A549 (cell line): ENCODE results near the gene FOXP1. TPM values are rescaled to one million over a fixed set of nuclear protein-coding genes. Genes with fewer than 3 reads are reported as not detected.

Experiments
- ATAC-seq, 2 experiments: fragments of 200-7000 bp in 1 of 2; fragments of >200 bp in 1 of 2; cut with Nextera tagmentation in 1 of 2; cut with Tn5 transposase in 1 of 2; 3 replicates each; pipeline versions ENCODE4 v1.8.0 to v1.9.1; 2018 to 2020; ENCODE audit warnings: mild to moderate bottlenecking in 1 of 2, moderate library complexity in 1 of 2
- CTCF ChIA-PET: fragments of 300-600 bp; sonication (Branson Sonifier 250); formaldehyde crosslinking; extraction: SDS; loops from one replicate; lab custom pipeline; 2021; ENCODE audit warnings: antibody characterized with exemption, inconsistent platforms; lab: Yijun Ruan, JAX
- POLR2A ChIA-PET: fragments of 350-600 bp; formaldehyde crosslinking; extraction: SDS; loops from one replicate; lab custom pipeline; 2021; ENCODE audit warnings: antibody characterized with exemption, inconsistent platforms; lab: Yijun Ruan, JAX
- DNase-seq, 2 experiments: peaks; one replicate each; pipeline versions ENCODE4 v3.0.0 to v3.0.0-alpha.2; 2011 to 2016; ENCODE audit warnings: low read depth in 1 of 2, low spot score in 1 of 2
- FAIRE-seq: peaks from 2 replicates; lab custom pipeline; 2011; peaks lifted over from hg19 to GRCh38; lab: Jason Lieb, UNC
- H3K27ac ChIP-seq, 2 experiments: fragments of >200 bp; sonication (Bioruptor Twin); formaldehyde crosslinking; 3 replicates each; pipeline ENCODE4 v1.5.1; 2016 to 2017
- H3K4me1 ChIP-seq: fragments of >200 bp; sonication (Bioruptor Twin); formaldehyde crosslinking; 3 replicates; pipeline ENCODE4 v1.6.1; 2016
- H3K4me2 ChIP-seq: fragments of >200 bp; sonication (Bioruptor Twin); formaldehyde crosslinking; 3 replicates; pipeline ENCODE4 v1.6.1; 2016
- H3K4me3 ChIP-seq: fragments of >200 bp; sonication (Bioruptor Twin); formaldehyde crosslinking; 3 replicates; pipeline ENCODE4 v1.5.1; 2016
- H3K9me3 ChIP-seq: fragments of >200 bp; sonication (Bioruptor Twin); formaldehyde crosslinking; 3 replicates; pipeline ENCODE4 v1.6.1; 2016
- CBX2 ChIP-seq: fragments of 200-600 bp; sonication (generic); IDR thresholded peaks from 2 replicates; pipeline ENCODE4 v1.6.1; 2016; ENCODE audit warnings: low read depth, mild to moderate bottlenecking, borderline replicate concordance
- CBX8 ChIP-seq: fragments of 200-600 bp; sonication (generic); IDR thresholded peaks from 2 replicates; pipeline ENCODE4 v1.6.1; 2016
- CHD2 ChIP-seq: fragments of 150-350 bp; IDR thresholded peaks from 2 replicates; pipeline ENCODE4 v1.6.1; 2014; ENCODE audit warnings: low read length; ENCODE audit not compliant: partially characterized antibody
- EHMT2 ChIP-seq: fragments of 200-600 bp; sonication (generic); IDR thresholded peaks from 2 replicates; pipeline ENCODE4 v1.6.1; 2016; ENCODE audit warnings: antibody characterized with exemption, low read depth, mild to moderate bottlenecking, moderate library complexity
- FOSL2 ChIP-seq, 2 experiments: fragments of 450-650 bp in 1 of 2; fragments of >200 bp in 1 of 2; sonication (Bioruptor Twin) in 1 of 2; formaldehyde crosslinking; IDR thresholded peaks; 2 replicates each; pipeline versions ENCODE4 v1.5.0 to v1.6.1; 2016 to 2020; ENCODE audit warnings: mild to moderate bottlenecking in 1 of 2, moderate library complexity in 1 of 2
- FOXS1 ChIP-seq: fragments of 250-450 bp; sonication (Bioruptor Pico); IDR thresholded peaks from 2 replicates; pipeline ENCODE4 v1.5.0; 2020; ENCODE audit warnings: mild to moderate bottlenecking, moderate library complexity
- HOXB13 ChIP-seq: fragments of 250-450 bp; sonication (Bioruptor Pico); IDR thresholded peaks from 2 replicates; pipeline ENCODE4 v1.5.0; 2020; ENCODE audit warnings: low read depth, mild to moderate bottlenecking, moderate library complexity
- HOXB5 ChIP-seq: fragments of 250-450 bp; sonication (Bioruptor Pico); IDR thresholded peaks from 2 replicates; pipeline ENCODE4 v1.5.0; 2020; ENCODE audit warnings: mild to moderate bottlenecking, moderate library complexity
- JUNB ChIP-seq: fragments of >200 bp; sonication (Bioruptor Twin); formaldehyde crosslinking; IDR thresholded peaks from 2 replicates; pipeline ENCODE4 v1.6.1; 2016
- MAZ ChIP-seq: fragments of 150-350 bp; IDR thresholded peaks from 2 replicates; pipeline ENCODE4 v1.6.1; 2014; ENCODE audit warnings: antibody characterized with exemption, low read depth, low read length, borderline replicate concordance
- MYC ChIP-seq: IDR thresholded peaks from 2 replicates; pipeline ENCODE4 v1.6.1; 2012; ENCODE audit warnings: mild to moderate bottlenecking, inconsistent platforms, low read length, improper control_type of control experiment, borderline replicate concordance
- NR3C1 ChIP-seq: fragments of >200 bp; sonication (Bioruptor Twin); formaldehyde crosslinking; IDR thresholded peaks from 3 replicates; pipeline ENCODE4 v1.6.1; 2017
- RAD21 ChIP-seq, 2 experiments: fragments of >200 bp in 1 of 2; sonication (Bioruptor Twin) in 1 of 2; formaldehyde crosslinking in 1 of 2; IDR thresholded peaks in 1 of 2; conservative IDR thresholded peaks in 1 of 2; 2 replicates in 1 of 2; 3 replicates in 1 of 2; pipeline ENCODE4 v1.6.1; 2012 to 2018; ENCODE audit warnings: inconsistent platforms in 1 of 2
- RCOR1 ChIP-seq: fragments of 150-350 bp; IDR thresholded peaks from 2 replicates; pipeline ENCODE4 v1.6.1; 2014; ENCODE audit warnings: antibody characterized with exemption, low read length, low read depth
- SREBF2 ChIP-seq: fragments of 450-650 bp; IDR thresholded peaks from 2 replicates; pipeline ENCODE4 v1.6.1; 2014; ENCODE audit warnings: mild to moderate bottlenecking, moderate library complexity
- TFCP2L1 ChIP-seq: fragments of 250-450 bp; sonication (Bioruptor Pico); IDR thresholded peaks from 2 replicates; pipeline ENCODE4 v1.5.0; 2021; ENCODE audit warnings: mild to moderate bottlenecking
- WGBS: methylation state at CpG from one replicate; pipeline ENCODE4 v1.1.6; 2017; ENCODE audit errors: missing lambda C conversion rate; 5-methylcytosine and 5-hydroxymethylcytosine counted together
- polyA plus RNA-seq, 4 experiments: library from polyadenylated mRNA; depleted of rRNA in 3 of 4; stranded (reverse); fragments of >200 nt; fragmentation: RNase III in 1 of 4; extraction: RNeasy Plus Mini Kit Qiagen cat#74134 plus additional on column Dnase treatment in 1 of 4; gene quantifications; 2 replicates in 3 of 4; 3 replicates in 1 of 4; pipeline ENCODE4 v1.2.3, GENCODE V29; 2011 to 2017
- TF ChIP-seq, protein P1 (sequence below): fragments of >200 bp; sonication (Bioruptor Twin); formaldehyde crosslinking; IDR thresholded peaks from 3 replicates; pipeline ENCODE4 v1.6.1; 2016
- TF ChIP-seq, protein P2 (sequence below): fragments of 200-600 bp; sonication (generic); IDR thresholded peaks from 2 replicates; pipeline ENCODE4 v1.6.1; 2016; ENCODE audit warnings: antibody characterized with exemption, mild to moderate bottlenecking, moderate library complexity
- TF ChIP-seq, protein P3 (sequence below): fragments of 250-450 bp; sonication (Bioruptor Pico); IDR thresholded peaks from 2 replicates; pipeline ENCODE4 v1.5.0; 2020; ENCODE audit warnings: low read depth, mild to moderate bottlenecking, moderate library complexity
- TF ChIP-seq, protein P4 (sequence below): fragments of 250-450 bp; sonication (Bioruptor Pico); IDR thresholded peaks from 2 replicates; pipeline ENCODE4 v1.5.0; 2021; ENCODE audit warnings: mild to moderate bottlenecking, moderate library complexity, borderline replicate concordance

FOXP1 gene
- polyA plus RNA-seq, 2 of the 4 experiments (the other 2 are of a cell fraction) = 12.8 to 13.9 TPM

DNA sequence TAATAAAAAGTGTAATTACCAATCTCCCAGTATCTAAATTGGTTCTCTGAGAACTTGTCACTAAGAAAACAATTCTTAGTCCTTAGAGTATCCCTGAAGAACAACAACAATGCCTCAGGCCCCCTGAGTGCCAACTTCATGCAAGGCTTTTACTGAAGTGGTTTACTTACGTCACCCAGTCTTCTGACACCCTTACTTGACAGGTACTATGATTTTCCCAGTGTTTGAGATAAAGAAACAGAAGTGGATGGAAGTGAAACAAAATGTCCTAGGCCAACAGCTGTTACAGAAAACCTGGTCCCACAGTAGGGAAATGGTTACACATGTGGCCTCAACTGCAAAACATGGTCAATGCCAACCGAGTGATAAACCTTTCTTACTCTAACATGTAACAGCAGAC, 331.1 kb downstream of the FOXP1 start:
- Histone ChIP-seq H3K4me3 (no peak overlapping the region), H3K27ac (peak overlapping the region; percentile 78), H3K4me1 (peaks cover 91% of the 10 kb centered on the region), H3K4me2 (no peak overlapping the region; the same call in 2 of the 3 replicates), H3K9me3 (no peaks in the 10 kb centered on the region)
- no peak for ATAC-seq
- ChIA-PET POLR2A (interaction anchor here (0.8 kb wide), 1 partner anchor 244 kb away, joined by 3 read pairs; no protein-coding TSS in a partner anchor), CTCF (interaction anchor here (1.1 to 1.7 kb wide), 4 partner anchors 61 to 533 kb away, joined by 3 to 9 read pairs (median 3); no protein-coding TSS in a partner anchor)
- DNase-seq = no peak
- no peak for FAIRE-seq
- TF ChIP-seq FOXS1 (CRISPR knock-in tag) (no peak), RCOR1 (no peak), CBX2 (no peak), CBX8 (no peak), MYC (no peak), MAZ (no peak), RAD21 (conservative IDR thresholded peaks at IDR 0.05 in 1 of 2, IDR thresholded peaks at IDR 0.05 in 1 of 2) (no peak), EHMT2 (no peak), NR3C1 (no peak), FOSL2 (IDR thresholded peaks at IDR 0.05) (no peak), FOSL2 (CRISPR knock-in tag; IDR thresholded peaks at IDR 0.05) (no peak), HOXB13 (CRISPR knock-in tag) (no peak), TFCP2L1 (no peak), HOXB5 (CRISPR knock-in tag) (no peak), CHD2 (no peak), JUNB (no peak), SREBF2 (no peak)
- TF ChIP-seq, protein P1, sequence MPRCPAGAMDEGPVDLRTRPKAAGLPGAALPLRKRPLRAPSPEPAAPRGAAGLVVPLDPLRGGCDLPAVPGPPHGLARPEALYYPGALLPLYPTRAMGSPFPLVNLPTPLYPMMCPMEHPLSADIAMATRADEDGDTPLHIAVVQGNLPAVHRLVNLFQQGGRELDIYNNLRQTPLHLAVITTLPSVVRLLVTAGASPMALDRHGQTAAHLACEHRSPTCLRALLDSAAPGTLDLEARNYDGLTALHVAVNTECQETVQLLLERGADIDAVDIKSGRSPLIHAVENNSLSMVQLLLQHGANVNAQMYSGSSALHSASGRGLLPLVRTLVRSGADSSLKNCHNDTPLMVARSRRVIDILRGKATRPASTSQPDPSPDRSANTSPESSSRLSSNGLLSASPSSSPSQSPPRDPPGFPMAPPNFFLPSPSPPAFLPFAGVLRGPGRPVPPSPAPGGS = no peak
- TF ChIP-seq, protein P2, sequence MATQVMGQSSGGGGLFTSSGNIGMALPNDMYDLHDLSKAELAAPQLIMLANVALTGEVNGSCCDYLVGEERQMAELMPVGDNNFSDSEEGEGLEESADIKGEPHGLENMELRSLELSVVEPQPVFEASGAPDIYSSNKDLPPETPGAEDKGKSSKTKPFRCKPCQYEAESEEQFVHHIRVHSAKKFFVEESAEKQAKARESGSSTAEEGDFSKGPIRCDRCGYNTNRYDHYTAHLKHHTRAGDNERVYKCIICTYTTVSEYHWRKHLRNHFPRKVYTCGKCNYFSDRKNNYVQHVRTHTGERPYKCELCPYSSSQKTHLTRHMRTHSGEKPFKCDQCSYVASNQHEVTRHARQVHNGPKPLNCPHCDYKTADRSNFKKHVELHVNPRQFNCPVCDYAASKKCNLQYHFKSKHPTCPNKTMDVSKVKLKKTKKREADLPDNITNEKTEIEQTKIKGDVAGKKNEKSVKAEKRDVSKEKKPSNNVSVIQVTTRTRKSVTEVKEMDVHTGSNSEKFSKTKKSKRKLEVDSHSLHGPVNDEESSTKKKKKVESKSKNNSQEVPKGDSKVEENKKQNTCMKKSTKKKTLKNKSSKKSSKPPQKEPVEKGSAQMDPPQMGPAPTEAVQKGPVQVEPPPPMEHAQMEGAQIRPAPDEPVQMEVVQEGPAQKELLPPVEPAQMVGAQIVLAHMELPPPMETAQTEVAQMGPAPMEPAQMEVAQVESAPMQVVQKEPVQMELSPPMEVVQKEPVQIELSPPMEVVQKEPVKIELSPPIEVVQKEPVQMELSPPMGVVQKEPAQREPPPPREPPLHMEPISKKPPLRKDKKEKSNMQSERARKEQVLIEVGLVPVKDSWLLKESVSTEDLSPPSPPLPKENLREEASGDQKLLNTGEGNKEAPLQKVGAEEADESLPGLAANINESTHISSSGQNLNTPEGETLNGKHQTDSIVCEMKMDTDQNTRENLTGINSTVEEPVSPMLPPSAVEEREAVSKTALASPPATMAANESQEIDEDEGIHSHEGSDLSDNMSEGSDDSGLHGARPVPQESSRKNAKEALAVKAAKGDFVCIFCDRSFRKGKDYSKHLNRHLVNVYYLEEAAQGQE = no peak
- TF ChIP-seq, protein P3, sequence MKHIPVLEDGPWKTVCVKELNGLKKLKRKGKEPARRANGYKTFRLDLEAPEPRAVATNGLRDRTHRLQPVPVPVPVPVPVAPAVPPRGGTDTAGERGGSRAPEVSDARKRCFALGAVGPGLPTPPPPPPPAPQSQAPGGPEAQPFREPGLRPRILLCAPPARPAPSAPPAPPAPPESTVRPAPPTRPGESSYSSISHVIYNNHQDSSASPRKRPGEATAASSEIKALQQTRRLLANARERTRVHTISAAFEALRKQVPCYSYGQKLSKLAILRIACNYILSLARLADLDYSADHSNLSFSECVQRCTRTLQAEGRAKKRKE (CRISPR knock-in tag) = no peak
- TF ChIP-seq, protein P4, sequence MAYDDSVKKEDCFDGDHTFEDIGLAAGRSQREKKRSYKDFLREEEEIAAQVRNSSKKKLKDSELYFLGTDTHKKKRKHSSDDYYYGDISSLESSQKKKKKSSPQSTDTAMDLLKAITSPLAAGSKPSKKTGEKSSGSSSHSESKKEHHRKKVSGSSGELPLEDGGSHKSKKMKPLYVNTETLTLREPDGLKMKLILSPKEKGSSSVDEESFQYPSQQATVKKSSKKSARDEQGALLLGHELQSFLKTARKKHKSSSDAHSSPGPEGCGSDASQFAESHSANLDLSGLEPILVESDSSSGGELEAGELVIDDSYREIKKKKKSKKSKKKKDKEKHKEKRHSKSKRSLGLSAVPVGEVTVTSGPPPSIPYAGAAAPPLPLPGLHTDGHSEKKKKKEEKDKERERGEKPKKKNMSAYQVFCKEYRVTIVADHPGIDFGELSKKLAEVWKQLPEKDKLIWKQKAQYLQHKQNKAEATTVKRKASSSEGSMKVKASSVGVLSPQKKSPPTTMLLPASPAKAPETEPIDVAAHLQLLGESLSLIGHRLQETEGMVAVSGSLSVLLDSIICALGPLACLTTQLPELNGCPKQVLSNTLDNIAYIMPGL (CRISPR knock-in tag) = no peak
- WGBS = 88% methylated on average over 2 of the region's 2 CpGs
